HepG2 (cell line): ENCODE results near the gene DLAT. TPM values are rescaled to one million over a fixed set of nuclear protein-coding genes. Genes with fewer than 3 reads are reported as not detected.

Experiments
- ATRX ChIP-seq: sonication (generic); formaldehyde crosslinking; IDR thresholded peaks from 2 replicates; pipeline ENCODE4 v1.4.0; 2020; ENCODE audit warnings: missing genetic modification reagents, borderline replicate concordance
- BCL6 ChIP-seq: IDR thresholded peaks from 2 replicates; pipeline ENCODE4 v1.6.1; 2016; ENCODE audit warnings: missing genetic modification reagents, missing compliant biosample characterization
- CEBPB ChIP-seq: IDR thresholded peaks from 2 replicates; pipeline ENCODE4 v1.6.1; 2011; ENCODE audit warnings: low read depth, low read length, improper control_type of control experiment, borderline replicate concordance
- EHMT2 ChIP-seq: fragments of 200-600 bp; sonication (generic); IDR thresholded peaks from 2 replicates; pipeline ENCODE4 v1.7.0; 2017; ENCODE audit warnings: antibody characterized with exemption, low read depth, low read length, borderline replicate concordance
- ERF ChIP-seq: IDR thresholded peaks from 2 replicates; pipeline ENCODE4 v1.6.1; 2018; ENCODE audit warnings: missing biosample characterization, missing genetic modification reagents
- FOSL1 ChIP-seq: sonication (generic); formaldehyde crosslinking; IDR thresholded peaks from 2 replicates; pipeline ENCODE4 v1.9.0; 2021; ENCODE audit warnings: missing genetic modification reagents, borderline replicate concordance
- FOXK1 ChIP-seq: sonication (generic); formaldehyde crosslinking; IDR thresholded peaks from 2 replicates; pipeline ENCODE4 v1.4.0; 2020; ENCODE audit warnings: low read depth, missing genetic modification reagents, borderline replicate concordance
- FOXK2 ChIP-seq: fragments of 450-650 bp; IDR thresholded peaks from 2 replicates; pipeline ENCODE4 v1.6.1; 2016
- KDM4B ChIP-seq: sonication (generic); formaldehyde crosslinking; IDR thresholded peaks from 2 replicates; pipeline ENCODE4 v1.4.0; 2020; ENCODE audit warnings: missing genetic modification reagents
- PCBP1 ChIP-seq: fragments of 200-400 bp; formaldehyde crosslinking; IDR thresholded peaks from 2 replicates; pipeline ENCODE4 v1.6.1; 2017; ENCODE audit warnings: mild to moderate bottlenecking, low read depth, low read length, borderline replicate concordance
- PCBP2 ChIP-seq: fragments of 200-400 bp; formaldehyde crosslinking; optimal IDR thresholded peaks from 2 replicates; pipeline ENCODE3; 2018; ENCODE audit warnings: low read length, low read depth; ENCODE audit not compliant: poor library complexity, severe bottlenecking
- PHB2 ChIP-seq: fragments of 450-650 bp; IDR thresholded peaks from 2 replicates; pipeline ENCODE4 v1.6.1; 2018; ENCODE audit not compliant: partially characterized antibody
- POLR2AphosphoS2 ChIP-seq: IDR thresholded peaks from 2 replicates; pipeline ENCODE4 v1.6.1; 2011; ENCODE audit warnings: low read depth, low read length, improper control_type of control experiment
- POLR2G ChIP-seq: fragments of 200-400 bp; formaldehyde crosslinking; IDR thresholded peaks from 2 replicates; pipeline ENCODE4 v1.6.1; 2018; ENCODE audit warnings: mild to moderate bottlenecking, low read depth, low read length, moderate library complexity
- RBM39 ChIP-seq: fragments of 200-400 bp; formaldehyde crosslinking; IDR thresholded peaks from one replicate; pipeline ENCODE4 v1.6.1; 2018; ENCODE audit warnings: antibody characterized with exemption, mild to moderate bottlenecking, low read depth, low read length; ENCODE audit not compliant: poor library complexity, severe bottlenecking
- REL ChIP-seq: sonication (generic); formaldehyde crosslinking; conservative IDR thresholded peaks from 2 replicates; pipeline ENCODE4 v1.8.0; 2022; ENCODE audit warnings: mild to moderate bottlenecking, missing genetic modification reagents, moderate library complexity
- SMAD3 ChIP-seq: sonication (generic); formaldehyde crosslinking; IDR thresholded peaks from 2 replicates; pipeline ENCODE4 v1.4.0; 2020; ENCODE audit warnings: missing genetic modification reagents
- TGIF2 ChIP-seq: IDR thresholded peaks from 2 replicates; pipeline ENCODE4 v1.6.1; 2016; ENCODE audit warnings: control low read depth, missing compliant biosample characterization
- TP53 ChIP-seq: sonication (generic); formaldehyde crosslinking; conservative IDR thresholded peaks from 2 replicates; pipeline ENCODE4 v1.4.0; 2020; ENCODE audit warnings: missing genetic modification reagents
- UBTF ChIP-seq: sonication (generic); formaldehyde crosslinking; IDR thresholded peaks from 2 replicates; pipeline ENCODE4 v1.4.0; 2020; ENCODE audit warnings: mild to moderate bottlenecking, missing genetic modification reagents
- ZBTB1 ChIP-seq: sonication (generic); formaldehyde crosslinking; IDR thresholded peaks from 2 replicates; pipeline ENCODE4 v1.4.0; 2020; ENCODE audit warnings: missing genetic modification reagents, borderline replicate concordance
- ZC3H4 ChIP-seq: sonication (generic); formaldehyde crosslinking; IDR thresholded peaks from 2 replicates; pipeline ENCODE4 v1.4.0; 2020; ENCODE audit warnings: missing genetic modification reagents, borderline replicate concordance
- ZNF441 ChIP-seq: sonication (generic); formaldehyde crosslinking; IDR thresholded peaks from 2 replicates; pipeline ENCODE4 v1.7.0; 2021; ENCODE audit warnings: missing genetic modification reagents, borderline replicate concordance
- ZNF546 ChIP-seq: sonication (generic); formaldehyde crosslinking; conservative IDR thresholded peaks from 2 replicates; pipeline ENCODE4 v1.8.1; 2023; ENCODE audit warnings: mild to moderate bottlenecking, missing genetic modification reagents
- ZNF562 ChIP-seq: sonication (generic); formaldehyde crosslinking; IDR thresholded peaks from 2 replicates; pipeline ENCODE4 v1.8.0; 2022; ENCODE audit warnings: missing genetic modification reagents, borderline replicate concordance
- ZNF577 ChIP-seq: sonication (generic); formaldehyde crosslinking; IDR thresholded peaks from 2 replicates; pipeline ENCODE4 v1.4.0; 2020; ENCODE audit warnings: mild to moderate bottlenecking, low read depth, missing genetic modification reagents, borderline replicate concordance
- ZNF761 ChIP-seq: sonication (generic); formaldehyde crosslinking; conservative IDR thresholded peaks from 2 replicates; pipeline ENCODE4 v1.4.0; 2020; ENCODE audit warnings: mild to moderate bottlenecking, missing genetic modification reagents
- ZSCAN20 ChIP-seq: sonication (generic); formaldehyde crosslinking; IDR thresholded peaks from 2 replicates; pipeline ENCODE4 v1.4.0; 2020; ENCODE audit warnings: missing genetic modification reagents, mild to moderate bottlenecking, borderline replicate concordance
- ZSCAN30 ChIP-seq: sonication (generic); formaldehyde crosslinking; IDR thresholded peaks from 2 replicates; pipeline ENCODE4 v1.5.0; 2020; ENCODE audit warnings: mild to moderate bottlenecking, missing genetic modification reagents
- polyA plus RNA-seq, 8 experiments: library from polyadenylated mRNA; depleted of rRNA in 3 of 8; stranded (reverse) in 7 of 8; unstranded in 1 of 8; fragments of >200 nt; fragmentation: Illumina TruSeq in 4 of 8; extraction: Trizol in 4 of 8; gene quantifications; 2 replicates each; pipeline versions ENCODE4 v1.2.1 to v1.2.3, GENCODE V29; 2011 to 2016; ENCODE audit warnings: low read depth in 4 of 8, missing spikeins in 1 of 8, mixed read lengths in 1 of 8; ENCODE audit not compliant: insufficient read depth in 1 of 8
- total RNA-seq, 5 experiments: library from RNA; depleted of rRNA; stranded (reverse); fragments of >200 nt; fragmentation: Illumina TruSeq; extraction: Trizol; gene quantifications; 2 replicates each; pipeline ENCODE4 v1.2.3, GENCODE V29; 2016; ENCODE audit warnings: low read depth in 1 of 5

Gene DLAT
- total and polyA plus RNA-seq, 2 of the 13 experiments (the other 11 are each of a cell fraction or from before 2014, with no cell fraction given): 26.4 to 62.2 TPM

GRCh38 chr11:112024773-112025678 lies at the start of gene DLAT (continued):
- no peak for TF ChIP-seq ATRX
- no peak for TF ChIP-seq ZSCAN30 (CRISPR knock-in tag)
- TF ChIP-seq FOXK1 (CRISPR knock-in tag): 0 out of 2 replicates have a peak, but pooled peaks have one; percentile 58
- TF ChIP-seq ZBTB1 (CRISPR knock-in tag): no peak
- TF ChIP-seq FOXK2: no peak
- no peak for TF ChIP-seq POLR2AphosphoS2
- peak; percentile 81; the same call in 1 of the 2 replicates for TF ChIP-seq ZNF761
- TF ChIP-seq TGIF2 (CRISPR knock-in tag): peak; percentile 79; the same call in 1 of the 2 replicates
- no peak for TF ChIP-seq BCL6 (CRISPR knock-in tag)
- no peak; the same call in 1 of the 2 replicates for TF ChIP-seq TP53 (CRISPR knock-in tag)
- peak; percentile 94 for TF ChIP-seq ZNF546
- 0 out of 2 replicates have a peak, but pooled peaks have one; percentile 31 for TF ChIP-seq ZNF577 (CRISPR knock-in tag)
- peak; percentile 62; the same call in 1 of the 2 replicates for TF ChIP-seq ERF
- TF ChIP-seq ZSCAN20: peak; percentile 88
- TF ChIP-seq ZC3H4 (CRISPR knock-in tag): 0 out of 2 replicates have a peak, but pooled peaks have one; percentile 55
- no peak for TF ChIP-seq PCBP2
- no peak for TF ChIP-seq CEBPB
- TF ChIP-seq PHB2: no peak
- 0 out of 2 replicates have a peak, but pooled peaks have one; percentile 55 for TF ChIP-seq SMAD3 (CRISPR knock-in tag)
- peak; percentile 90; the same call in 1 of the 2 replicates for TF ChIP-seq REL (CRISPR knock-in tag)
- no peak for TF ChIP-seq FOSL1 (CRISPR knock-in tag)
- no peak for TF ChIP-seq EHMT2
- TF ChIP-seq KDM4B: 0 out of 2 replicates have a peak, but pooled peaks have one; percentile 31
- peak; percentile 95 for TF ChIP-seq RBM39
- peak; percentile 79 for TF ChIP-seq UBTF (CRISPR knock-in tag)
- TF ChIP-seq ZNF562 (CRISPR knock-in tag): no peak
- TF ChIP-seq POLR2G: peak; percentile 94
- TF ChIP-seq ZNF441 (CRISPR knock-in tag): peak; percentile 91
- peak; percentile 73; the same call in 1 of the 2 replicates for TF ChIP-seq PCBP1
